HepG2 (cell line): ENCODE data around the gene SMTN. TPM values are rescaled to one million over a fixed set of nuclear protein-coding genes. Genes with fewer than 3 reads are reported as not detected.
A peak's percentile ranks its signal among the peaks of the same experiment; 100 is the strongest.

ENCODE experiments used
- ARID4A ChIP-seq: sonication (generic); formaldehyde crosslinking; IDR thresholded peaks from 2 replicates; pipeline ENCODE4 v1.5.0; 2020; ENCODE audit warnings: mild to moderate bottlenecking, missing genetic modification reagents, borderline replicate concordance
- GATA4 ChIP-seq: sonication (generic); IDR thresholded peaks from 2 replicates; pipeline ENCODE4 v1.6.1; 2016; ENCODE audit warnings: antibody characterized with exemption, low read depth, borderline replicate concordance
- HHEX ChIP-seq: IDR thresholded peaks from 2 replicates; pipeline ENCODE4 v1.6.1; 2016; ENCODE audit warnings: control low read depth
- ISX ChIP-seq: sonication (generic); formaldehyde crosslinking; conservative IDR thresholded peaks from 2 replicates; pipeline ENCODE4 v1.5.0; 2020; ENCODE audit warnings: missing genetic modification reagents
- MIER3 ChIP-seq: IDR thresholded peaks from 2 replicates; pipeline ENCODE4 v1.6.1; 2016; ENCODE audit warnings: missing compliant biosample characterization, borderline replicate concordance
- PITX1 ChIP-seq: sonication (generic); formaldehyde crosslinking; IDR thresholded peaks from 2 replicates; pipeline ENCODE4 v1.5.1; 2020; ENCODE audit warnings: mild to moderate bottlenecking, missing genetic modification reagents
- UBTF ChIP-seq: sonication (generic); formaldehyde crosslinking; IDR thresholded peaks from 2 replicates; pipeline ENCODE4 v1.4.0; 2020; ENCODE audit warnings: mild to moderate bottlenecking, missing genetic modification reagents
- ZBTB2 ChIP-seq: sonication (generic); formaldehyde crosslinking; IDR thresholded peaks from 2 replicates; pipeline ENCODE4 v1.8.0; 2022; ENCODE audit warnings: low read depth, missing genetic modification reagents
- ZNF142 ChIP-seq: sonication (generic); formaldehyde crosslinking; IDR thresholded peaks from 2 replicates; pipeline ENCODE4 v1.4.0; 2020; ENCODE audit warnings: missing genetic modification reagents
- ZNF354B ChIP-seq: sonication (generic); formaldehyde crosslinking; IDR thresholded peaks from 2 replicates; pipeline ENCODE4 v1.8.0; 2022; ENCODE audit warnings: mild to moderate bottlenecking, missing genetic modification reagents
- ZNF460 ChIP-seq: sonication (generic); formaldehyde crosslinking; IDR thresholded peaks from 2 replicates; pipeline ENCODE4 v1.5.1; 2020; ENCODE audit warnings: missing genetic modification reagents, mild to moderate bottlenecking, borderline replicate concordance
- ZNF704 ChIP-seq: sonication (generic); formaldehyde crosslinking; IDR thresholded peaks from 2 replicates; pipeline ENCODE4 v1.8.1; 2023; ENCODE audit warnings: mild to moderate bottlenecking, inconsistent platforms, moderate library complexity, missing genetic modification reagents, borderline replicate concordance
- ZNF737 ChIP-seq: sonication (generic); formaldehyde crosslinking; IDR thresholded peaks from 2 replicates; pipeline ENCODE4 v1.5.0; 2020; ENCODE audit warnings: missing genetic modification reagents, mild to moderate bottlenecking, borderline replicate concordance
- polyA plus RNA-seq, 8 experiments: library from polyadenylated mRNA; depleted of rRNA in 3 of 8; stranded (reverse) in 7 of 8; unstranded in 1 of 8; fragments of >200 nt; fragmentation: Illumina TruSeq in 4 of 8; extraction: Trizol in 4 of 8; gene quantifications; 2 replicates each; pipeline versions ENCODE4 v1.2.1 to v1.2.3, GENCODE V29; 2011 to 2016; ENCODE audit warnings: low read depth in 4 of 8, missing spikeins in 1 of 8, mixed read lengths in 1 of 8; ENCODE audit not compliant: insufficient read depth in 1 of 8
- total RNA-seq, 5 experiments: library from RNA; depleted of rRNA; stranded (reverse); fragments of >200 nt; fragmentation: Illumina TruSeq; extraction: Trizol; gene quantifications; 2 replicates each; pipeline ENCODE4 v1.2.3, GENCODE V29; 2016; ENCODE audit warnings: low read depth in 1 of 5

SMTN gene
- total and polyA plus RNA-seq, 2 of the 13 experiments (the other 11 are each of a cell fraction or from before 2014, with no cell fraction given) = 14.7 to 26.1 TPM

- TF ChIP-seq UBTF (CRISPR knock-in tag) (0 out of 2 replicates have a peak, but pooled peaks have one; percentile 18), PITX1 (CRISPR knock-in tag) (no peak), ZNF460 (CRISPR knock-in tag) (no peak), ZNF737 (no peak), MIER3 (CRISPR knock-in tag) (no peak), ZBTB2 (CRISPR knock-in tag) (no peak), HHEX (CRISPR knock-in tag) (no peak), ZNF354B (CRISPR knock-in tag) (no peak), ZNF704 (0 out of 2 replicates have a peak, but pooled peaks have one; percentile 46), ARID4A (CRISPR knock-in tag) (no peak), ISX (CRISPR knock-in tag) (no peak), GATA4 (no peak), ZNF142 (CRISPR knock-in tag) (no peak)
Observed at GRCh38 chr22:31148953-31149627, 68.0 kb downstream of the SMTN start (continued).
